Activated naive CD4-positive, alpha-beta T cell treated with anti-CD3 and anti-CD28 coated beads, Interleukin-2, amount 50 U/mL, for 16 hours (primary cell): ENCODE results near the gene TXNRD3.
"Not testable (repeated sequence)": the region's sequence is repeated elsewhere in the genome, so short reads cannot be mapped to it uniquely, and the experiment has no call there.

Experiments
- DNase-seq: peaks from one replicate; pipeline ENCODE4 v3.0.0-alpha.2; 2020

TXNRD3 gene

DNA sequence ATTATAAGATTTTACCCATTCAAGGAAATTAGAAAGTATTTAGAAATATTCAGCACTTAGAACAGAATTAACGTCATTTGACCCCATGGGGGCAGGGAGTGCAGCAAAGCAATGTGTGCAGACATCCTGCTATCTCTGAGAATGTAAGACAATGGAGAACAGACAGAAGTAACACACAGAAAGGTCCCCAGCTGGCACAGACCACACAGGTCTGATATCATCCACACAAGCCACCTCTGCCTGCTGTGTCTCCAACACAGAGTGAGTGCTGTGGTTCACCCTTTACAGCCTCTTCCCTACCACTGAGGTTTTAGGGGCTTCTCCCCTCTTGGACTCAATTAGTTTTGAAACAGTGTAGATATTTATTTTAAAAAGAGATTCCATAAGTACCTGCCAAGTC, 16.1 kb downstream of the TXNRD3 start:
- DNase-seq: no peak

DNA sequence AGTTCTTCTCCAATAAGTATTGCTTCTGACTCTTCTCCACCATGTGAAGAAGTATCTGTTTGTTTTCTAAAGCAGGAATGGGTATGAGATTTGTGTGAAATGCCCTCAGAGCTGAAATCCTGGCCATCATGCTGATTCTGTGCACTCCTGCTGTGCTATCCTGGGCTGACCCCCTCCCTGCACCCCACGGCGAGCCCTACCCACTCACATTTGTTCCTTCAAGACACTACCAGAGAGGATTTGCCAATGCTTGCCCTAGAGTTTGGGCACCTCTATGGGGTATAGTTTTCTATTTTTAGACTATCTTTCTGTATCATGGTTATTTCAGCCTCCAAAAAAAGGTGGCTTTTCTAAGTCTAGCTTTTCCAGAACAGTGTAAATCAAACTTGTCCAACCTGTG, 18.5 kb downstream of the TXNRD3 start:
- DNase-seq: no peak

DNA sequence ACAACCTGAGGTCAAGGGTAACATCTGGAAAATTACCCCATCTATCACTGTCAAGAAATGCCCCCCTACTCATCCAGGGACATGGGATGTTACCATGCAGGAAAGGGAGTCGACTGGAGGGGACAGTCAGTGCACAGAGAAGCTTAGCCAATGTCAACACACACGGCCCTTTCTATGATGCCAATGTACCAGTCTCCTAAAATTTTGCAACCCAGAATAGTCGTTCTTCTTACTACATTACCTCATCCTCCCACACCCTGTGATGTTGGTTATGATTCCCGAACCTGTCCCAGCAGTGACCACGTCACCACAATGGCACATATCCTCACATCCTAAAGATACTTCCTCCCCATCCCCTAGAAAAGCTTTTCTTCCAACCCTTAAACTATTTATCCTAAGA, 20.1 kb downstream of the TXNRD3 start:
- DNase-seq: no peak

GRCh38 chr3:126630020-126630419, 24.9 kb downstream of the TXNRD3 start:
- DNase-seq: no peak

GRCh38 chr3:126625735-126626134, 29.2 kb downstream of the TXNRD3 start:
- not testable (repeated sequence) for DNase-seq

DNA sequence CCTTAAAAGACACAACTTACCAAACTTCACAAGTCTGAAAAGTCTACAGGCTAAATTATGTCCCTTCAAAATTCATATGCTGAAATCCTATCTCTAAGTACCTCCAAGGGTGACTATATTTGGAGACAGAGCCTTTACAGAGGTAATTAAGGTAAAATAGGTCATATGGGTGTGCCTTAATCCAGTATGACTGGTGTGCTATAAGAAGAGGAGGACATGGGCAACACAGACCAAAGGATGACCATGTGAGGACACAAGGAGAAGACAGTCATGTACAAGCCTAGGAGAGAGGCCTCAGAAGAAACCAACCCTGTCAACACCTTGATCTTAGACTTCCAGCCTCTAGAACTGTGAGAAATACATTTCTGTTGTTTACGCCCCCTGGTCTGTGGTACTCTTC, 32.2 kb downstream of the TXNRD3 start:
- no peak for DNase-seq

DNA sequence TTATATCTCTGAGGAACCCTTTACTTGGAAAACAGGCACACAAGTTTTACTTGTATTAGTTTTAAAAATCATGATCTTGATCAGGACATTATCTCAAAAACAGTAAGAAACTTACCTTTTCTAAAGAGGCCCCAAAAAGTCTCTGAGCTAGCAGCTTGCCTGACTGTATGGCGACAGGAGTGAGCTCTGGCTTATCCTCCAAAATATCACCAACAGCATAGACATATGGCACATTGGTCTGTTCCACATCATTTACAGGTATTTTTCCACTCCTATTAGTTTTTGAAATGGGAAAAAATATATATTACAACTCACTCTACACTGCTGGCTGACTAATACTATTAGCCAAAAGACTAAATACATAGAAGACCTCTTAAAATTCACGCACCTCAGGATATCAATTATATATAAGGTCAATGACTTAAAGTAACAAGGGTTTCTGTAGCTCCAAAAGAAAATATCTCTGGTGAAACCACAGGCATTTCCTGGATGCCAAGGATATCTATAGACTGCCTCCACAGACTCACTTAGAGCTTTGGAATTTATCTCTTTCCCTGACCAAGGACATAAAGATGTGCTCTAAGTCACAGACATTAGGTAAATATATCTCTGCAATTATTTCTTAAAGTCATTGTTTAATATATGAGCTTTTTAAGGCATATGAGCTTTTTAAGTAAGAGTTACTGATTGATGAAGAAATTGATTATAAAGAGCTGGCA, 33.1 kb downstream of the TXNRD3 start:
- no peak for DNase-seq

- DNase-seq: no peak
These were observed 33.8 kb downstream of the TXNRD3 start for GRCh38 chr3:126621171-126621570.

GRCh38 chr3:126620738-126621137, 34.2 kb downstream of the TXNRD3 start:
- no peak for DNase-seq

DNA sequence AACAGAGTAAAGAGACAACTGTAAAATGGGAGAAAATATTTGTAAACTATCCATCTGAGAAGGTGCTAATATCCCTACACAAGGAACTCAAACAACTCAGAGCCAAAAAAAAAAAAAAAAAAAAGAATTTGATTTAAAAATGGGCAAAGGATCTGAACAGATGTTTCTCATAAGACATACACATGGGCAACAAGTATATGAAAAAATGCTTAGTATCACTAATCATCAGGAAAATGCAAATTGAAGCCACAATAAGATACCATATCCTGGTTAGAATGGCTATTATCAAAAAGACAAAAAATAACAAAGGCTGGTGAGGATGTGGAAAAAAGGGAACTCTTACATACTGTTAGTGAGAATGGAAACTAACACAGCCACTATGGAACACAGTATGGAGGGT, 36.2 kb downstream of the TXNRD3 start:
- DNase-seq: no peak

GRCh38 chr3:126618021-126618420, 36.9 kb downstream of the TXNRD3 start:
- no peak for DNase-seq

DNA sequence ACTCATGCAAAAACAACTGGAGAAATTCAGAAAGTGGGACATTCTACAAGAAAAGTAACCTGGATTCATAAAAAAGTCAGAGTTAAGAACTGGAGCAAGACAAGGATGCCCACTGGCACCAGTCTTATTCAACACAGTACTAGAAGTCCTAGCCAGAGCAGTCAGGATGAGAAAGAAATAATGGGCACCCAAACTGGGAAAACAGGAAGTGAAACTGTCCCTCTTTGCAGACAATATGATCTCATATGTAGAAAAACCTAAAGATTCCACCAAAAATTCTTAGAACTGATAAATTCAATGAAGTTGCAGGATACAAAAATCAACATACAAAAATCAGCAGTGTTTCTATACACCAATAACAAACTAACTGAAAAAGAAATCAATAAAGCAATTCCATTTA, 37.4 kb downstream of the TXNRD3 start:
- DNase-seq: no peak

- no peak for DNase-seq
These were observed 38.0 kb downstream of the TXNRD3 start for GRCh38 chr3:126616931-126617330.

DNA sequence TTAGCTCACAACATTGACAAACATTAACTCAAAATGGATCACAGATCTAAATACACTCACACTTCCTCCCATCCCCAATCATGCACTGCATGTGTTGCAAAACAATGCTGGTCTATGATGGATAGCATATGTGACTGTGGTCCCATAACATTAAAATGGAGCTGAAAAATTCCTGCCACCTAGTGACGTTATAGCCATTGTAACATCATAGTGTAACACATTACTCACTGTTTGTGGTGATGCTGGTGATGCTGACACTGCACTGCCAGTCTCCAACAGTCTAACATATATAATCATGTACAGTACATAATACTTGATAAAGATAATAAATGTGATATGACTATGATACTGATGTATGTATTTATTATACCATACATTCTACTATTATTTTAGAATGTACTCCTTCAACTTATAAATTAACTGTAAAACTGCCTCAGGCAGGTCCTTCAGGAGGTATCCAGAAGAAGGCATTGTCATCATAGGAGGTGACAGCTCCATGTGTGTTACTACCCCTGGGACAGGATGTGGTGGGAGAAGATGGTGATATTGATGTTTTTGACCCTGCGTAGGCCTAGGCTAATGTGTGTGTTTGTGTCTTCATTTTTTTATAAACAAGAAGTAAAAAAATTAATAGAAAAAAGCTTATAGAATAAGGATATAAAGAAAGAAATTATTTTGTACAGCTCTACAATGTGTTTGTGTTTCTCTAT, 41.3 kb downstream of the TXNRD3 start:
- no peak for DNase-seq

GRCh38 chr3:126612479-126613205, 42.3 kb downstream of the TXNRD3 start:
- no peak for DNase-seq

GRCh38 chr3:126609909-126610308, 45.0 kb downstream of the TXNRD3 start:
- no peak for DNase-seq

GRCh38 chr3:126607214-126607908, 47.6 kb downstream of the TXNRD3 start:
- no peak for DNase-seq

DNA sequence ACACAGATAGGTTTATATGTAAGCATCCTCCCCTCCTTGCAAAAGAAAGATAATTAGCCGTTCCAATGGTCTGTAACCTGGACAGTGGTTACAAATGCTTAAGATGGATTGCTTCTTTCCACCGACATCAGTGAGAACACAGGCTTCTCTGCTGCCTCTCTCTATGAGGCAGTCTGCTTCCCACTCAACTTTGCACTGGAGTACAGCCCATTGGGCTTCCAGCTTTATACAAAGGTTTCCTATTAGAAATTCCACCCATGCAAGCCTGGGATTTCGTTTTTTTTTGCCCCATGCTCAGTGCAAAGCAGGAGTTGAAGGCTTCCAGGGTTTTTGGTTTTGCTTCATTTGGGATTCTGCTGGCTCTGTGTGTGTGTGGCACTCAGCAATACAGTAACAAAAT, 48.9 kb downstream of the TXNRD3 start:
- DNase-seq: no peak

GRCh38 chr3:126604691-126605090, 50.2 kb downstream of the TXNRD3 start:
- no peak for DNase-seq

- no peak for DNase-seq
These were observed 55.8 kb downstream of the TXNRD3 start for GRCh38 chr3:126599101-126599500.

GRCh38 chr3:126595479-126595878, 59.4 kb downstream of the TXNRD3 start:
- not testable (repeated sequence) for DNase-seq

DNA sequence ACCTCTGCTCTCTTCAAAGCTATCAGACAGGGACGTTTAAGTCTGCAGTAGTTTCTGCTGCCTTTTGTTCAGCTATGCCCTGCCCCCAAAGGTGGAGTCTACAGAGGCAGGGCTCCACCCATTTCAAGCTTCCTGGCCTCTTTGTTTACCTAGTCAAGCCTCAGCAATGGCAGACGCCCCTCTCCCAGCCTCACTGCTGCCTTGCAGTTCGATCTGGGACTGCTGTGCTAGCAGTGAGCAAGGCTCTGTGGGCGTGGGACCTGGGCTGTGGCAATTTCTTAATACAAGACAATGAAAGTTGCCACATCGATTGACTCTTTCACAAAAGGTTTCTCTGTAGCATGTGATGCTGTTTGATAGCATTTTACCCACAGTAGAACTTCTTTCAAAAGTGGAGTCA, 63.4 kb downstream of the TXNRD3 start:
- not testable (repeated sequence) for DNase-seq

DNA sequence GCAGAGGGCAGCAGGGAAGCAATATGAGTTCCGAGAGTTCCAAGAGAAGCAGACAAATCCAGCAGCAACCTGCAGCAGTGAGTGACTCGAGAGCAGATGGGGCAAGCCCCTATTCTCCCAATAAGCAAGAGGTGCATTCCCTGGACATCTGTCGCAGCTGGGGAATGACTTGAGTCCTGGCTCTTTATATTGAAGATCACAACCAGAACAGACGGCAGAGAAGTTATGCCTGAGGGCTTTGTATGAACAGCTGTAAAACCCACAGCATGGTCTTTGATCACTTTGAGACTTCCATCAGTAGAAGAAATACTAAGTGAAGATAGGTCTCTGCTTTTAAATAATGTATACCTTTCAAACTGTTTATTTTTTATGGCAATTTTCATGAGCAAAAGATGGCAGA, 72.6 kb downstream of the TXNRD3 start:
- no peak for DNase-seq
